NCI-H226 (cell line): ENCODE results near the gene EBP.
"Not testable (repeated sequence)": the region's sequence is repeated elsewhere in the genome, so short reads cannot be mapped to it uniquely, and the experiment has no call there.

Experiments used
- DNase-seq: peaks from one replicate; pipeline ENCODE4 v3.0.0-alpha.2; 2015

Gene EBP

GRCh38 chrX:48496660-48497059, 24.9 kb upstream of the EBP start:
- DNase-seq = no peak

- no peak for DNase-seq
Observed at GRCh38 chrX:48497871-48498270, 23.7 kb upstream of the EBP start.

- peak; percentile 81 for DNase-seq
Observed at GRCh38 chrX:48498374-48498809, 23.2 kb upstream of the EBP start.

- no peak for DNase-seq
Observed at GRCh38 chrX:48504261-48504660, 17.3 kb upstream of the EBP start.

GRCh38 chrX:48505481-48505880, 16.1 kb upstream of the EBP start:
- DNase-seq = no peak

- DNase-seq = no peak
Observed at GRCh38 chrX:48507246-48507645, 14.4 kb upstream of the EBP start.

- DNase-seq = peak; percentile 51
Observed at GRCh38 chrX:48508400-48509244, 13.0 kb upstream of the EBP start, which contains the start of gene PORCN. Gene PORCN (plus strand): TSS chrX:48508992. CDS start chrX:48509821, 829 bp downstream.

GRCh38 chrX:48509245-48509590, 12.4 kb upstream of the EBP start:
- DNase-seq = no peak

GRCh38 chrX:48509619-48510018, 12.0 kb upstream of the EBP start:
- no peak for DNase-seq

- DNase-seq = no peak
Observed at GRCh38 chrX:48511560-48511959, 10.0 kb upstream of the EBP start.

- DNase-seq = no peak
Observed at GRCh38 chrX:48512371-48512935, 9.2 kb upstream of the EBP start.

GRCh38 chrX:48513670-48514069, 7.9 kb upstream of the EBP start:
- DNase-seq = no peak

- DNase-seq = no peak
Observed at GRCh38 chrX:48514126-48514806, 7.3 kb upstream of the EBP start.

GRCh38 chrX:48514868-48515460, 6.6 kb upstream of the EBP start:
- DNase-seq = no peak

- no peak for DNase-seq
Observed at GRCh38 chrX:48515842-48516241, 5.8 kb upstream of the EBP start.

- no peak for DNase-seq
Observed at GRCh38 chrX:48516285-48516684, 5.3 kb upstream of the EBP start.

GRCh38 chrX:48516987-48517386, 4.6 kb upstream of the EBP start:
- DNase-seq = no peak

GRCh38 chrX:48519481-48519880, 2.1 kb upstream of the EBP start:
- not testable (repeated sequence) for DNase-seq

- DNase-seq = no peak
Observed at GRCh38 chrX:48520455-48520854, 1.2 kb upstream of the EBP start.

- DNase-seq = no peak
Observed at GRCh38 chrX:48520976-48521352, 644 bp upstream of the EBP start.

GRCh38 chrX:48522291-48522690, 683 bp downstream of the EBP start:
- no peak for DNase-seq

GRCh38 chrX:48523682-48524081, 2.1 kb downstream of the EBP start:
- no peak for DNase-seq

GRCh38 chrX:48525853-48526252, 4.2 kb downstream of the EBP start:
- not testable (repeated sequence) for DNase-seq

GRCh38 chrX:48530736-48531135, 9.1 kb downstream of the EBP start:
- DNase-seq = peak; percentile 2
